ENCODE measurements around the gene ASXL2. TPM values are rescaled to one million over a fixed set of nuclear protein-coding genes. Genes with fewer than 3 reads are reported as not detected.
A peak's percentile ranks its signal among the peaks of the same experiment; 100 is the strongest.

Gene ASXL2
- polyA plus RNA-seq, 12 donors, result 13.6 to 26.7 (median 14.9) TPM; not detected in 1

- DNase-seq, result no peak
Observed at GRCh38 chr2:25806941-25807340, 71.3 kb downstream of the ASXL2 start.

- DNase-seq, result no peak
Observed at GRCh38 chr2:25805987-25806386, 72.3 kb downstream of the ASXL2 start.

GRCh38 chr2:25804338-25804737 lies 73.9 kb downstream of the ASXL2 start:
- no peak for DNase-seq

GRCh38 chr2:25799301-25799700 lies 79.0 kb downstream of the ASXL2 start:
- no peak for DNase-seq

- DNase-seq, result no peak
Observed at GRCh38 chr2:25797620-25798488, 80.4 kb downstream of the ASXL2 start.

- DNase-seq, result no peak
Observed at GRCh38 chr2:25794544-25795276, 83.6 kb downstream of the ASXL2 start.

- no peak for DNase-seq
Observed at GRCh38 chr2:25790074-25790790, 88.1 kb downstream of the ASXL2 start.

GRCh38 chr2:25788457-25788856 lies 89.8 kb downstream of the ASXL2 start:
- DNase-seq, result no peak

GRCh38 chr2:25787020-25787419 lies 91.3 kb downstream of the ASXL2 start:
- no peak for DNase-seq

- DNase-seq, result no peak
Observed at GRCh38 chr2:25784404-25784803, 93.9 kb downstream of the ASXL2 start.

GRCh38 chr2:25777077-25777476 lies 101.2 kb downstream of the ASXL2 start:
- DNase-seq, result no peak

- DNase-seq, result no peak
Observed at GRCh38 chr2:25772078-25772477, 106.2 kb downstream of the ASXL2 start.

GRCh38 chr2:25763575-25763974 lies 114.7 kb downstream of the ASXL2 start:
- no peak for DNase-seq

GRCh38 chr2:25760297-25760696 lies 118.0 kb downstream of the ASXL2 start:
- DNase-seq, result no peak

GRCh38 chr2:25758348-25758747 lies 119.9 kb downstream of the ASXL2 start:
- no peak for DNase-seq

GRCh38 chr2:25757906-25758305 lies 120.4 kb downstream of the ASXL2 start:
- DNase-seq, result no peak

GRCh38 chr2:25756536-25756935 lies 121.8 kb downstream of the ASXL2 start:
- DNase-seq, result no peak

- DNase-seq, result no peak
Observed at GRCh38 chr2:25749676-25750075, 128.6 kb downstream of the ASXL2 start.

GRCh38 chr2:25744055-25744454 lies 134.2 kb downstream of the ASXL2 start:
- DNase-seq, result no peak

- peak; percentile 6 for DNase-seq
Observed at GRCh38 chr2:25743132-25743830, 135.0 kb downstream of the ASXL2 start.

GRCh38 chr2:25742501-25742900 lies 135.8 kb downstream of the ASXL2 start:
- no peak for DNase-seq
